Choroid plexus epithelial cell (primary cell): ENCODE results near the gene TMC4.

Source experiments
- DNase-seq: peaks from one replicate; pipeline ENCODE4 v3.0.0-alpha.2; 2010; ENCODE audit warnings: low read depth
- H3K4me3 ChIP-seq: 2 replicates; pipeline ENCODE4 v1.5.1; 2011; ENCODE audit warnings: low read depth, mild to moderate bottlenecking, control low read depth, low read length, moderate library complexity
- CTCF ChIP-seq: conservative IDR thresholded peaks from 2 replicates; pipeline ENCODE4 v1.5.1; 2011; ENCODE audit warnings: low read depth, mild to moderate bottlenecking, control low read depth, inconsistent platforms, low read length, moderate library complexity

TMC4 gene

DNA sequence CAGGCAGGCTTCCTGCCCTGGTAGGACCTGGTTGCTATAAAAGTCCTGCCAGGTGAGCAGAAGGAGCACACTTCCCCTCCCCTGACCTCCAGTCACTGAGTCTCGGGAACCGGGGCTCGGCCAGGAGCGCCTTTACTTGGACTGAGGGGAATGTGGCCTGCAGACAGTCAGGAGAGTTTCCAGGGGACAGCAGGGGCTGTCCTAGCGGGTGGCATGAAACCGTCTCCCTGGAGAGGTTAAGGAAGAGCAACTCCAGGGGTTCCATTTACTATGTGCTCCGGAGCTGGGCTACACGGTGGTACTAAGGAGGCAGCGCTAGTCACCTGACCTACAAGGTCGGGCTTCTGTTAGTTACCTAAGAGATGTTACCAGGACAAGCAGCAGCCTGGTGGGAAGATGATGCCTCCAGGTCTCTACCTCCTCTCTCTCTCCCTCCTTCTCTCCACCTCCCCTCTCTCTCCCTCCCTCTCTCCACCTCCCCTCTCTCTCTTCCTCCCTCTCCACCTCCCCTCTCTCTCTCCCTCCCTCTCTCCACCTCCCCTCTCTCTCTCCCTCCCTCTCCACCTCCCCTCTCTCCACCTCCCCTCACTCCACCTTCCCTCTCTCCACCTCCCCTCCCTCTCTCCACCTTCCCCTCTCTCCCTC, 39.5 kb downstream of the TMC4 start:
- DNase-seq, result no peak
- TF ChIP-seq CTCF, result no peak
- no peak overlapping the region for H3K4me3 ChIP-seq

DNA sequence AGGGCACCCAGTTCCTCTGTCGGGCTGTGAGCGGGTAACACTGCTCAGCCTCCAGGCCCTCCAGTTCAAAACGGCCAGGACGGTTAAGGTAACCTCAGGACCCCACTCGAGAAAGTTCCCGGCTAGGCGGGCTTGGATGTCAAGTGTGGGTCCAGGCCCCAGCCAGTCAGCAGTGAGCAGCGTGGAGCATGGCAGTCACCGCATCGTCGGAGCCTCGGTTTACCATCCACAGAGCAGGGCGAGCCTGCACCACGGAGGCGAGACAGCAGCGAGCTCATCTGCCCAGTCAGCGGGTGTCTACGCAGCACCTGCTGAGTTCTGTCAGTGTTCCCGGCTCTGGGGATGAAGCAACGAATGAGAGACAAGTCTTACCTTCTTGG, 43.4 kb downstream of the TMC4 start:
- no peak for TF ChIP-seq CTCF
- no peak for DNase-seq
- no peak overlapping the region for H3K4me3 ChIP-seq

GRCh38 chr19:54128796-54129616, 44.0 kb downstream of the TMC4 start:
- H3K4me3 ChIP-seq, result no peak overlapping the region
- no peak for DNase-seq

DNA sequence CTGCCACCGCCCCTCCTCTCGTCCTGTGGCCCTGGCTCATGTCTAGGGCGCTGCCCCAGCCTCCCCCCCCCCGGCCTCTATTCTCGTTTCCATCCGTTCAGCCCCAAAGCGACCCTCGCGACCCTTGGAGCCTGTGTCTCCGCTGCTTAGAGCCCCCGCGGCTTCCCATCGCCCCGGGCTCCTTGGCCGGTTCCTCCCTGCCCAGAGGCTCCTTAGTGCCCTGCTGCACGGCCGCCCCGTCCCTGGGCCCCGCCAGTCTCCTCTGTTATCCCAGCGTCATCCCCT, 44.6 kb downstream of the TMC4 start:
- H3K4me3 ChIP-seq, result no peak overlapping the region
- DNase-seq, result no peak
- no peak for TF ChIP-seq CTCF

More at GRCh38 chr19:54128796-54129616, 44.0 kb downstream of the TMC4 start:
- TF ChIP-seq CTCF, result no peak

DNA sequence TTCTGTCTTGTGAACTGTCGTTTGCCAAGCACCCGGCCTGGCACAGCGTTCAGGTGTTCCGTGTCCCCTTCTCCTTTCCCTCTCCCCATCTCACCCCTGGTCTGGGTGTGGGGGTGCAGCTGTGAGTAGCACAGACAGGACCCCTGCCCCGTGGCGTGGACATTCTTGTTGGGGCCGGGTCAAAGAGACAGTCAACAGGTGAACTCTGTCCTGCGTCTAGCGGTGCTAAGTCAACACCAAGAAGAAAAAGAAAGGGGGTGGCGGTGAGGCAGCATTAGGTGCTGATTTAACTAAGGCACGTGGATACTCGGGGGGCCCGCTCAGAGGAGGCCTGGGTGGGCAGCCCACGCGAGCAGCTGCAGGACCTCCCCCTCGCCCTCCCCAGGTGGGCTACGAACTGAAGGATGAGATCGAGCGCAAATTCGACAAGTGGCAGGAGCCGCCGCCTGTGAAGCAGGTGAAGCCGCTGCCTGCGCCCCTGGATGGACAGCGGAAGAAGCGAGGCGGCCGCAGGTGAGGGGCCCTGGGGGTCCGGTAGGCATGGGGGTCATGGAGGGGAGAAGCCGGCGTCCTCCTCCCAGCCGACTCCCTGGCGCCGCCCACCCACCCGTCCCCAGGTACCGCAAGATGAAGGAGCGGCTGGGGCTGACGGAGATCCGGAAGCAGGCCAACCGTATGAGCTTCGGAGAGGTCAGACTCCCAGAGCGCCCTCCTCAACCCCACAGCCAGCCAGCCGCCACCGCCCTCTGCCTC, 45.1 kb downstream of the TMC4 start:
- DNase-seq, result no peak
- no peak for TF ChIP-seq CTCF
- H3K4me3 ChIP-seq, result no peak overlapping the region

- no peak for TF ChIP-seq CTCF
- H3K4me3 ChIP-seq, result no peak overlapping the region
- no peak for DNase-seq
These were observed 47.2 kb downstream of the TMC4 start for GRCh38 chr19:54125713-54126112.

DNA sequence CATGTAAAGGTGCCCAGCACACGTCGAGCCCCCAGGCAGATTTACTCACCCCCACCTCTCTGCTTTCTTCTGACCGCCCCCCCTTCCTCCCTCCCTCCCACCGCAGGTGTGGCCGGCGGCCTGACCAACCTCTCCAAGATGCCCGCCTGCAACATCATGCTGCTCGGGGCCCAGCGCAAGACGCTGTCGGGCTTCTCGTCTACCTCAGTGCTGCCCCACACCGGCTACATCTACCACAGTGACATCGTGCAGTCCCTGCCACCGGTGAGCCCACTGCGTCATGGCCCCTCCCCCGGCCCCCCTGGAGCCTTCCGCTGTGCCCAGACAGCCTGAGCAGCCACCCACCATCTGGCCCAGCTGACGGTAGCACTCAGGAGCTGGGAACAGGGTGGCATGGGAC, 48.6 kb downstream of the TMC4 start:
- H3K4me3 ChIP-seq, result no peak overlapping the region
- TF ChIP-seq CTCF, result no peak
- no peak for DNase-seq
